Frontal cortex (tissue), 4 donors: Measurements from ENCODE around the gene PNRC1. TPM values are rescaled to one million over a fixed set of nuclear protein-coding genes. Genes with fewer than 3 reads are reported as not detected.
"Not testable (repeated sequence)": the region's sequence is repeated elsewhere in the genome, so short reads cannot be mapped to it uniquely, and the experiment has no call there.

Source experiments
- DNase-seq, 2 donors: peaks; one replicate each; pipeline ENCODE4 v3.0.0; 2012; ENCODE audit warnings: low spot score in 2 of 2
- FAIRE-seq: peaks from 2 replicates; lab custom pipeline; 2012; peaks lifted over from hg19 to GRCh38; lab: Jason Lieb, UNC
- total RNA-seq: library from RNA; depleted of rRNA; stranded (reverse); fragments of >200 nt; gene quantifications from one replicate; pipeline ENCODE4 v1.2.3, GENCODE V29; 2014
- donor health status: control.
- donor health status: control.
- donor health status: control.

PNRC1 gene
- total RNA-seq = 72.6 TPM

- DNase-seq (peak; percentile 90 to 93), FAIRE-seq (peak; percentile 51)
Observed at GRCh38 chr6:89080281-89081128, at the start of gene PNRC1. TSS of gene PNRC1 (plus strand) at chr6:89080751. CDS start at chr6:89080895, 144 bp downstream.

GRCh38 chr6:89032599-89032998 lies 48.0 kb upstream of the PNRC1 start:
- FAIRE-seq (no peak), DNase-seq (no peak)

- DNase-seq (no peak), FAIRE-seq (no peak)
Observed at GRCh38 chr6:89033461-89033860, 47.1 kb upstream of the PNRC1 start.

- FAIRE-seq, DNase-seq: not testable (repeated sequence)
Observed at GRCh38 chr6:89034116-89034515, 46.4 kb upstream of the PNRC1 start.

- FAIRE-seq = no peak
- DNase-seq = no peak
Observed at GRCh38 chr6:89034586-89035251, 45.8 kb upstream of the PNRC1 start.

- DNase-seq (peak in 1 of 2 donors; percentile 26), FAIRE-seq (no peak)
Observed at GRCh38 chr6:89035252-89036101, 45.1 kb upstream of the PNRC1 start.

- FAIRE-seq = no peak
- no peak for DNase-seq
Observed at GRCh38 chr6:89037141-89037900, 43.2 kb upstream of the PNRC1 start.

- not testable (repeated sequence) for FAIRE-seq, DNase-seq
Observed at GRCh38 chr6:89037901-89038293, 42.7 kb upstream of the PNRC1 start.

GRCh38 chr6:89042664-89043063 lies 37.9 kb upstream of the PNRC1 start:
- DNase-seq (no peak), FAIRE-seq (no peak)

- no peak for DNase-seq
- FAIRE-seq = no peak
Observed at GRCh38 chr6:89044328-89045010, 36.1 kb upstream of the PNRC1 start.

GRCh38 chr6:89045011-89045387 lies 35.6 kb upstream of the PNRC1 start:
- no peak for DNase-seq
- no peak for FAIRE-seq

GRCh38 chr6:89045576-89045975 lies 35.0 kb upstream of the PNRC1 start:
- no peak for FAIRE-seq
- DNase-seq = no peak

GRCh38 chr6:89047473-89047872 lies 33.1 kb upstream of the PNRC1 start:
- DNase-seq = no peak
- FAIRE-seq = no peak

GRCh38 chr6:89048288-89048923 lies 32.1 kb upstream of the PNRC1 start:
- DNase-seq (no peak), FAIRE-seq (no peak)

- FAIRE-seq (no peak), DNase-seq (no peak)
Observed at GRCh38 chr6:89048985-89049384, 31.6 kb upstream of the PNRC1 start.

GRCh38 chr6:89050155-89050554 lies 30.4 kb upstream of the PNRC1 start:
- FAIRE-seq (no peak), DNase-seq (no peak)

- DNase-seq (no peak), FAIRE-seq (no peak)
Observed at GRCh38 chr6:89050697-89051096, 29.9 kb upstream of the PNRC1 start.

GRCh38 chr6:89051676-89052075 lies 28.9 kb upstream of the PNRC1 start:
- no peak for FAIRE-seq

GRCh38 chr6:89054208-89054607 lies 26.3 kb upstream of the PNRC1 start:
- no peak for FAIRE-seq

More at GRCh38 chr6:89051676-89052075, 28.9 kb upstream of the PNRC1 start:
- no peak for DNase-seq

More at GRCh38 chr6:89054208-89054607, 26.3 kb upstream of the PNRC1 start:
- no peak for DNase-seq
